ENCODE data around the gene KCNN4.

DNA sequence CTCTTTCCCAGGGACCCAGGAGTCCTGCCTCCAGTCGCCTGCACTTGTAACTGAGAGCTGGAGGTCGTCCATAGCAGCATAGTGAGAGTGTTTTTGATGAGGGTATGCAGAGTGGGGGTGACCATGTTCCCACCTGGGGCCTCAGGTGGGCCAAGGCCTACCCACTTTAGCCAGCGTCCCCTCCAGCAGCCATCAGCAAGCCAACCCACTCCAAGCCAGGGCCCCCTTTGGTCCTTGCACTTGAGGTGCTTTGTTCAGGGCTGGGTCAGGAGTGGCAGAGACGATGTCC is 14.1 kb downstream of the KCNN4 start:
- TF ChIP-seq, protein P1, sequence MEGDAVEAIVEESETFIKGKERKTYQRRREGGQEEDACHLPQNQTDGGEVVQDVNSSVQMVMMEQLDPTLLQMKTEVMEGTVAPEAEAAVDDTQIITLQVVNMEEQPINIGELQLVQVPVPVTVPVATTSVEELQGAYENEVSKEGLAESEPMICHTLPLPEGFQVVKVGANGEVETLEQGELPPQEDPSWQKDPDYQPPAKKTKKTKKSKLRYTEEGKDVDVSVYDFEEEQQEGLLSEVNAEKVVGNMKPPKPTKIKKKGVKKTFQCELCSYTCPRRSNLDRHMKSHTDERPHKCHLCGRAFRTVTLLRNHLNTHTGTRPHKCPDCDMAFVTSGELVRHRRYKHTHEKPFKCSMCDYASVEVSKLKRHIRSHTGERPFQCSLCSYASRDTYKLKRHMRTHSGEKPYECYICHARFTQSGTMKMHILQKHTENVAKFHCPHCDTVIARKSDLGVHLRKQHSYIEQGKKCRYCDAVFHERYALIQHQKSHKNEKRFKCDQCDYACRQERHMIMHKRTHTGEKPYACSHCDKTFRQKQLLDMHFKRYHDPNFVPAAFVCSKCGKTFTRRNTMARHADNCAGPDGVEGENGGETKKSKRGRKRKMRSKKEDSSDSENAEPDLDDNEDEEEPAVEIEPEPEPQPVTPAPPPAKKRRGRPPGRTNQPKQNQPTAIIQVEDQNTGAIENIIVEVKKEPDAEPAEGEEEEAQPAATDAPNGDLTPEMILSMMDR (conservative IDR thresholded peaks at IDR 0.05; ENCODE audit: low read depth in 2 of 2), result no peak
- TF ChIP-seq EZH2phosphoT487 (IDR thresholded peaks at IDR 0.05; ENCODE audit: unreplicated experiment) (no peak), POLR2AphosphoS5 (IDR thresholded peaks at IDR 0.05; ENCODE audit: low read depth) (no peak), EZH2 (IDR thresholded peaks at IDR 0.05; ENCODE audit: low read depth, unreplicated experiment) (no peak), NANOG (IDR thresholded peaks at IDR 0.05; ENCODE audit: borderline replicate concordance) (no peak), CREB1 (CRISPR knock-in tag; IDR thresholded peaks at IDR 0.05; ENCODE audit: low read depth) (no peak), ZNF331 (CRISPR knock-in tag; IDR thresholded peaks at IDR 0.05; ENCODE audit: low read depth) (no peak), ZNF114 (CRISPR knock-in tag; IDR thresholded peaks at IDR 0.05) (no peak), JUNB (IDR thresholded peaks at IDR 0.05; ENCODE audit: unreplicated experiment) (no peak), STAT1 (IDR thresholded peaks at IDR 0.05; ENCODE audit: unreplicated experiment) (no peak)
- TF ChIP-seq, protein P2, sequence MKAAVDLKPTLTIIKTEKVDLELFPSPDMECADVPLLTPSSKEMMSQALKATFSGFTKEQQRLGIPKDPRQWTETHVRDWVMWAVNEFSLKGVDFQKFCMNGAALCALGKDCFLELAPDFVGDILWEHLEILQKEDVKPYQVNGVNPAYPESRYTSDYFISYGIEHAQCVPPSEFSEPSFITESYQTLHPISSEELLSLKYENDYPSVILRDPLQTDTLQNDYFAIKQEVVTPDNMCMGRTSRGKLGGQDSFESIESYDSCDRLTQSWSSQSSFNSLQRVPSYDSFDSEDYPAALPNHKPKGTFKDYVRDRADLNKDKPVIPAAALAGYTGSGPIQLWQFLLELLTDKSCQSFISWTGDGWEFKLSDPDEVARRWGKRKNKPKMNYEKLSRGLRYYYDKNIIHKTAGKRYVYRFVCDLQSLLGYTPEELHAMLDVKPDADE (IDR thresholded peaks at IDR 0.05), result no peak
- TF ChIP-seq, protein P3, sequence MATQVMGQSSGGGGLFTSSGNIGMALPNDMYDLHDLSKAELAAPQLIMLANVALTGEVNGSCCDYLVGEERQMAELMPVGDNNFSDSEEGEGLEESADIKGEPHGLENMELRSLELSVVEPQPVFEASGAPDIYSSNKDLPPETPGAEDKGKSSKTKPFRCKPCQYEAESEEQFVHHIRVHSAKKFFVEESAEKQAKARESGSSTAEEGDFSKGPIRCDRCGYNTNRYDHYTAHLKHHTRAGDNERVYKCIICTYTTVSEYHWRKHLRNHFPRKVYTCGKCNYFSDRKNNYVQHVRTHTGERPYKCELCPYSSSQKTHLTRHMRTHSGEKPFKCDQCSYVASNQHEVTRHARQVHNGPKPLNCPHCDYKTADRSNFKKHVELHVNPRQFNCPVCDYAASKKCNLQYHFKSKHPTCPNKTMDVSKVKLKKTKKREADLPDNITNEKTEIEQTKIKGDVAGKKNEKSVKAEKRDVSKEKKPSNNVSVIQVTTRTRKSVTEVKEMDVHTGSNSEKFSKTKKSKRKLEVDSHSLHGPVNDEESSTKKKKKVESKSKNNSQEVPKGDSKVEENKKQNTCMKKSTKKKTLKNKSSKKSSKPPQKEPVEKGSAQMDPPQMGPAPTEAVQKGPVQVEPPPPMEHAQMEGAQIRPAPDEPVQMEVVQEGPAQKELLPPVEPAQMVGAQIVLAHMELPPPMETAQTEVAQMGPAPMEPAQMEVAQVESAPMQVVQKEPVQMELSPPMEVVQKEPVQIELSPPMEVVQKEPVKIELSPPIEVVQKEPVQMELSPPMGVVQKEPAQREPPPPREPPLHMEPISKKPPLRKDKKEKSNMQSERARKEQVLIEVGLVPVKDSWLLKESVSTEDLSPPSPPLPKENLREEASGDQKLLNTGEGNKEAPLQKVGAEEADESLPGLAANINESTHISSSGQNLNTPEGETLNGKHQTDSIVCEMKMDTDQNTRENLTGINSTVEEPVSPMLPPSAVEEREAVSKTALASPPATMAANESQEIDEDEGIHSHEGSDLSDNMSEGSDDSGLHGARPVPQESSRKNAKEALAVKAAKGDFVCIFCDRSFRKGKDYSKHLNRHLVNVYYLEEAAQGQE (IDR thresholded peaks at IDR 0.05; ENCODE audit: unreplicated experiment), result no peak
- TF ChIP-seq, protein P4, sequence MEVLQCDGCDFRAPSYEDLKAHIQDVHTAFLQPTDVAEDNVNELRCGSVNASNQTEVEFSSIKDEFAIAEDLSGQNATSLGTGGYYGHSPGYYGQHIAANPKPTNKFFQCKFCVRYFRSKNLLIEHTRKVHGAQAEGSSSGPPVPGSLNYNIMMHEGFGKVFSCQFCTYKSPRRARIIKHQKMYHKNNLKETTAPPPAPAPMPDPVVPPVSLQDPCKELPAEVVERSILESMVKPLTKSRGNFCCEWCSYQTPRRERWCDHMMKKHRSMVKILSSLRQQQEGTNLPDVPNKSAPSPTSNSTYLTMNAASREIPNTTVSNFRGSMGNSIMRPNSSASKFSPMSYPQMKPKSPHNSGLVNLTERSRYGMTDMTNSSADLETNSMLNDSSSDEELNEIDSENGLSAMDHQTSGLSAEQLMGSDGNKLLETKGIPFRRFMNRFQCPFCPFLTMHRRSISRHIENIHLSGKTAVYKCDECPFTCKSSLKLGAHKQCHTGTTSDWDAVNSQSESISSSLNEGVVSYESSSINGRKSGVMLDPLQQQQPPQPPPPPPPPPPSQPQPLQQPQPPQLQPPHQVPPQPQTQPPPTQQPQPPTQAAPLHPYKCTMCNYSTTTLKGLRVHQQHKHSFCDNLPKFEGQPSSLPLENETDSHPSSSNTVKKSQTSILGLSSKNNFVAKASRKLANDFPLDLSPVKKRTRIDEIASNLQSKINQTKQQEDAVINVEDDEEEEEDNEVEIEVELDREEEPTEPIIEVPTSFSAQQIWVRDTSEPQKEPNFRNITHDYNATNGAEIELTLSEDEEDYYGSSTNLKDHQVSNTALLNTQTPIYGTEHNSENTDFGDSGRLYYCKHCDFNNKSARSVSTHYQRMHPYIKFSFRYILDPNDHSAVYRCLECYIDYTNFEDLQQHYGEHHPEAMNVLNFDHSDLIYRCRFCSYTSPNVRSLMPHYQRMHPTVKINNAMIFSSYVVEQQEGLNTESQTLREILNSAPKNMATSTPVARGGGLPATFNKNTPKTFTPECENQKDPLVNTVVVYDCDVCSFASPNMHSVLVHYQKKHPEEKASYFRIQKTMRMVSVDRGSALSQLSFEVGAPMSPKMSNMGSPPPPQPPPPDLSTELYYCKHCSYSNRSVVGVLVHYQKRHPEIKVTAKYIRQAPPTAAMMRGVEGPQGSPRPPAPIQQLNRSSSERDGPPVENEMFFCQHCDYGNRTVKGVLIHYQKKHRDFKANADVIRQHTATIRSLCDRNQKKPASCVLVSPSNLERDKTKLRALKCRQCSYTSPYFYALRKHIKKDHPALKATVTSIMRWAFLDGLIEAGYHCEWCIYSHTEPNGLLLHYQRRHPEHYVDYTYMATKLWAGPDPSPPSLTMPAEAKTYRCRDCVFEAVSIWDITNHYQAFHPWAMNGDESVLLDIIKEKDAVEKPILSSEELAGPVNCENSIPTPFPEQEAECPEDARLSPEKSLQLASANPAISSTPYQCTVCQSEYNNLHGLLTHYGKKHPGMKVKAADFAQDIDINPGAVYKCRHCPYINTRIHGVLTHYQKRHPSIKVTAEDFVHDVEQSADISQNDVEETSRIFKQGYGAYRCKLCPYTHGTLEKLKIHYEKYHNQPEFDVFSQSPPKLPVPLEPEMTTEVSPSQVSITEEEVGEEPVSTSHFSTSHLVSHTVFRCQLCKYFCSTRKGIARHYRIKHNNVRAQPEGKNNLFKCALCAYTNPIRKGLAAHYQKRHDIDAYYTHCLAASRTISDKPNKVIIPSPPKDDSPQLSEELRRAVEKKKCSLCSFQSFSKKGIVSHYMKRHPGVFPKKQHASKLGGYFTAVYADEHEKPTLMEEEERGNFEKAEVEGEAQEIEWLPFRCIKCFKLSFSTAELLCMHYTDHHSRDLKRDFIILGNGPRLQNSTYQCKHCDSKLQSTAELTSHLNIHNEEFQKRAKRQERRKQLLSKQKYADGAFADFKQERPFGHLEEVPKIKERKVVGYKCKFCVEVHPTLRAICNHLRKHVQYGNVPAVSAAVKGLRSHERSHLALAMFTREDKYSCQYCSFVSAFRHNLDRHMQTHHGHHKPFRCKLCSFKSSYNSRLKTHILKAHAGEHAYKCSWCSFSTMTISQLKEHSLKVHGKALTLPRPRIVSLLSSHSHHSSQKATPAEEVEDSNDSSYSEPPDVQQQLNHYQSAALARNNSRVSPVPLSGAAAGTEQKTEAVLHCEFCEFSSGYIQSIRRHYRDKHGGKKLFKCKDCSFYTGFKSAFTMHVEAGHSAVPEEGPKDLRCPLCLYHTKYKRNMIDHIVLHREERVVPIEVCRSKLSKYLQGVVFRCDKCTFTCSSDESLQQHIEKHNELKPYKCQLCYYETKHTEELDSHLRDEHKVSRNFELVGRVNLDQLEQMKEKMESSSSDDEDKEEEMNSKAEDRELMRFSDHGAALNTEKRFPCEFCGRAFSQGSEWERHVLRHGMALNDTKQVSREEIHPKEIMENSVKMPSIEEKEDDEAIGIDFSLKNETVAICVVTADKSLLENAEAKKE (CRISPR knock-in tag; IDR thresholded peaks at IDR 0.05), result no peak
